Epithelial cell of esophagus (primary cell): ENCODE results near the gene GOLGA3.
"Not testable (repeated sequence)": the region's sequence is repeated elsewhere in the genome, so short reads cannot be mapped to it uniquely, and the experiment has no call there.

Source experiments
- DNase-seq: peaks from one replicate; pipeline ENCODE4 v3.0.0; 2010; ENCODE audit warnings: low read depth
- H3K4me3 ChIP-seq: 2 replicates; pipeline ENCODE4 v1.5.1; 2011; ENCODE audit warnings: mild to moderate bottlenecking, low read length, control low read depth
- TF ChIP-seq, protein P1 (sequence below): IDR thresholded peaks from 2 replicates; pipeline ENCODE4 v1.5.1; 2011; ENCODE audit warnings: low read depth, mild to moderate bottlenecking, low read length, control low read depth, inconsistent platforms; ENCODE audit not compliant: insufficient read depth; ENCODE audit errors: missing control alignments

GOLGA3 gene

DNA sequence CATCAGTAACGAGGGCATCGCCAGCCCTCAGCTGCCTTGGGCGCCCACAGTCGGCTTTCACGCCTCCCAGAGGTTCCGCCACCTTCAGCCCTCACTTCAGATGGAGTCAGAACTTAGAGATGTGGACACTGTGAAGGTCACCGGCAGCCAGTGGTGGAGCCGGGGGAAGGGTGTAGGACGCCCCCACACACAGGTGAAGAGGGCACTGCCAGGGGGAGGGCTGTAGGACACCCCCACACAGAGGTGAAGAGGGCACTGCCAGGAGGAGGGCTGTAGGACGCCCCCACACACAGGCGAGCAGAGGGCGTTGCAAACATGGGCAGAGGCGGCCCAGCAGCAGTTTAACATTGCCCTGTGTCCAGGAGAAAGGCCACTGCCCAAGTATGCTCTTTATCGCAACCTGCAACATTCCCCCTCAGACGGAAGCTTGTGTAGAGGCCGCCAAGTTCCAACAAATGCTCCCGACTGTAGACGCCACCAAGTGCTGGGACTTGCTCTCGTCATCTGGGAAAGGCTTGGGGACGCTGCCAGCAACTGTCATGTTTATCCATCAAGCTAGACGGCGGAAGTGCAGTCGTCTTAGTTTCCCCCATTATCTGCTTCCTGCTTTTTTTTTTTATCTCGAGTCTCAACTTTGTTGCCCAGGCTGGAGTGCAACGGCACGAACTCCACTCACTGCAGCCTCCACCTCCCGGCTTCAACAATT lies 62.1 kb downstream of the GOLGA3 start:
- TF ChIP-seq, protein P1, sequence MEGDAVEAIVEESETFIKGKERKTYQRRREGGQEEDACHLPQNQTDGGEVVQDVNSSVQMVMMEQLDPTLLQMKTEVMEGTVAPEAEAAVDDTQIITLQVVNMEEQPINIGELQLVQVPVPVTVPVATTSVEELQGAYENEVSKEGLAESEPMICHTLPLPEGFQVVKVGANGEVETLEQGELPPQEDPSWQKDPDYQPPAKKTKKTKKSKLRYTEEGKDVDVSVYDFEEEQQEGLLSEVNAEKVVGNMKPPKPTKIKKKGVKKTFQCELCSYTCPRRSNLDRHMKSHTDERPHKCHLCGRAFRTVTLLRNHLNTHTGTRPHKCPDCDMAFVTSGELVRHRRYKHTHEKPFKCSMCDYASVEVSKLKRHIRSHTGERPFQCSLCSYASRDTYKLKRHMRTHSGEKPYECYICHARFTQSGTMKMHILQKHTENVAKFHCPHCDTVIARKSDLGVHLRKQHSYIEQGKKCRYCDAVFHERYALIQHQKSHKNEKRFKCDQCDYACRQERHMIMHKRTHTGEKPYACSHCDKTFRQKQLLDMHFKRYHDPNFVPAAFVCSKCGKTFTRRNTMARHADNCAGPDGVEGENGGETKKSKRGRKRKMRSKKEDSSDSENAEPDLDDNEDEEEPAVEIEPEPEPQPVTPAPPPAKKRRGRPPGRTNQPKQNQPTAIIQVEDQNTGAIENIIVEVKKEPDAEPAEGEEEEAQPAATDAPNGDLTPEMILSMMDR = no peak
- H3K4me3 ChIP-seq = no peak overlapping the region
- no peak for DNase-seq

DNA sequence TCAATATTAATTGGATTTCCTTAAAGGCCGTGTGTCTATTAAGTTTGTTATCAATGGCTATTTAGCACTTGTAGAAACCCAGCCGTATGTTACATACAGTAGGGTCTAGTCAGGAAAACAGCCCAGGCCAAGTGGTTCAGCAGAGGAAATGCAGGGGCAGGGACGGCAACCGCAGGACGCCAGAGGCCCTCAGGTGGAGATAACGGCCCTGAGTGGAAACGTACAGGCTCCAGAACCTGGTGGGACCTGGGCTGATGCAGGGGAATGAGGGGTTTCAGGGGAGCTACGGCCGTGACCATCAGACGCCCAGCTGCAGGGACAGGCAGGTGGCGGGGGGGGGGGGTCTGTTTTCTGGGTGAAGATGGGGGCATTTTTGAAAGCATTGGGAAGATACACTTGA lies 63.3 kb downstream of the GOLGA3 start:
- TF ChIP-seq, protein P1 = no peak
- no peak overlapping the region for H3K4me3 ChIP-seq
- no peak for DNase-seq

DNA sequence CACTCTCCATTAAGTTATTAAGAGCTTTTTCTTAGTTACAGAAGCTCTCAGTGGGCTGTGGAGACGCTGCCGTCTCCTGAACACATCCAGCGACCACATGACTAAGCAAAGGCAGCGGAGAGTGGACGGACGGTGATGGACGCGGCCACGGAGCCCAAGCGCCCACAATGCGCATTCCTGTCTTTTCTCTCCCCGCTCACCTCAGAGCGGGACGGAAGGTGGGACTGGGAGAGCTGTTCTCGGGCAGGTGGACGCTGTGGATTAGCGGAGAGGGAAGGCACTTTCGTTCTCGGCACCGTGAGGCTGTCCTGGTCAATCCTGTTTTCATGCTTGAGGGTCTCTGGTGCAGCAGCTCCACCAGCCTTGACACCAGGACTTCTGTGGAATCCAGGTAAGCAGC lies 64.4 kb downstream of the GOLGA3 start:
- no peak for DNase-seq
- TF ChIP-seq, protein P1 = no peak
- H3K4me3 ChIP-seq = no peak overlapping the region

DNA sequence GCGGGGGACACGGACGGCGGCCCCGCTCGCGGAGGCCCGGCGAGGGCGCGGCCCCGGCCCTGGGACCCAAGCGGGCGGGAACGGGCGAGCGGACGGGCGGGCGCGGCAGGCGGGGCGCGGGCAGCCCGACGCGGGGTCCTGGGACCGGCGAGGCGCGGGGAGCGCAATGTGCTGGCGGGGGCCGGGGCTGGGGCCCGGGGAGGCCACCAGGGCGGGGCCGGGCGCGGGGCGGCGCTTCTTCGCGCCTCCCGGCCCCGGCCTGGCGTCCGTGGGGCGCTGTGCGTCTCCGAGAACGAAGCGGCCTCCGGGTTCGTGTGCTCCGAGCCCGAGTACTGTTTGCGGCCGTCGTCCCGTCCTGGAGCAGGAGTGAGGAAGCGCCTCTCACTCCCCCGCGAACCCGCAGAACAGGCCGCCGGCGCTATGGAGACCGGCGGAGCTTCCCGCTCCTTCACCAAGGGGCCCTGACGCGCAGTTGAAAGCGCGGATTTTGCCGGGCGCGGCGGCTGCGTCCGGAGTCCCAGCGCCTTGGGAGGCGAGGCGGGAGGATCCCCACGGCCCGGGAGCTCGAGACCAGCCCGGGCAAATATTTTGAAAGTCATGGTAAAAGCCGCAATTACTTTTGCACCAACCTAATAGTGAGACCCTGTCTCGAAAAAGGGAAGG lies 66.6 kb downstream of the GOLGA3 start:
- peak overlapping the region; percentile 67 for H3K4me3 ChIP-seq
- TF ChIP-seq, protein P1 = peak; percentile 18
- peak; percentile 92 for DNase-seq

DNA sequence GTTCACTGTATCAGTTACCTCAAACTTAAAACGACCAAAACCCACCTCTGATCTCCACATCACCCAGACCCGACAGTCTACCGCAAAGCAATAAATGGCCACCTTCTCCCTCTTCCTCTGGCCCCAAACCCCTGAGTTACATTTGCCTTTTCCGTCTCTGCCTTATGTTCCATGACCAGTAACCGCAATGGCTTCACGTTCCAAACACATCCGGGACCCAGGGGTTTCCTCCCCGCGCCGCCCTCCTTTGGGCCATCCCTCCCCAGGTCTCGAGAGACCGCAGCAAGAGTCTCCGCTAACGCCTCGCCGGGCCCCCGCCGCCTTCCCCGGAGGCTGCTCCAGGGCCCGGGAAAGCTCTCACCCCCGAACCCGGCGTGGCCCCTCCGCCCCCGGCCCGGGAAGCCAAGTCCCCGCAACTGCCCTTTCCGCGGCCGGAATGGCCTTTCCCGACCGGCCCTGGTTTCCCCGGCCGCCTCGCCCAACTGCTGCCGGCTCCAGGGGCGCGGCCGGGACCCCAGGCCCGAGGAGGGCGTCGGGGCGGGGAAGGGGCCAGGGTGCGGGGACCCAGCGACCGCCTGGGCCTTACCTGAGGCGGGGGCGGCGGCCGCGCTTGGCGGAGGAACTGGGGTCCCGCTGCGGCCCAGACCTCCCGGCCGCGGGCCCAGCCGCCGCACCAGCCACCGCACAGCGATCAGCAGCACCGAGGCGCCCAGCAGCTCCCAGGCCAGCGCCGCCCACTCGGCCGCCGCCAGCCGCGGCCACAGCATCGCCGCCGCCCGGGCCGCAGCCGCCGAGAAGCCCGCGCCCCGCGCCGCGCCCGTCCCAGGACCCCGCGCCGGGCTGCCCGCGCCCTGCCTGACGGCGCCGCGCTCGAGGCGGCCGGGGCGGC lies 67.4 kb downstream of the GOLGA3 start, which contains the start of gene ANKLE2:
ANKLE2 (minus strand) TSS at position 801 of the 889 bp plus-strand sequence; CDS start at position 767, 34 bp downstream.
- peak; percentile 69 for DNase-seq
- H3K4me3 ChIP-seq = peak within 1 kb of the TSS; percentile 83
- TF ChIP-seq, protein P1 = no peak

DNA sequence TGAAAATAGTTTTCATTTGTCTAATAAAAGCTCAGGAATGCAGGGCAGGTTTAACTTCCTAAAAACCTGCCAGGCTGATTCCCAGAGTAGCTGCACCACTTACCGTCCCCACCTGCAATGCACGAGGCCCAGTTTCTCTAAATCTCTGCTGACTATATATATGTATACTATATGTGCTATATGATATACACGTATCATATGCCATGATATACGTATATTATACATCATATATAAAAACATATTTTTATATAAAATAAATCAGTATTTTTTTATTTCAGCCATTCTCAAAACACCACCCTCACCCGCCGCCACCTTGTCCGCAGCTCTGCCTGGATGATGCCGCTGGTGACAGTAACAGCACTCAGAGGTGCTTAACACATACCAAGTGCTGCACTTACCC lies 69.3 kb downstream of the GOLGA3 start:
- H3K4me3 ChIP-seq = no peak overlapping the region
- DNase-seq = no peak

DNA sequence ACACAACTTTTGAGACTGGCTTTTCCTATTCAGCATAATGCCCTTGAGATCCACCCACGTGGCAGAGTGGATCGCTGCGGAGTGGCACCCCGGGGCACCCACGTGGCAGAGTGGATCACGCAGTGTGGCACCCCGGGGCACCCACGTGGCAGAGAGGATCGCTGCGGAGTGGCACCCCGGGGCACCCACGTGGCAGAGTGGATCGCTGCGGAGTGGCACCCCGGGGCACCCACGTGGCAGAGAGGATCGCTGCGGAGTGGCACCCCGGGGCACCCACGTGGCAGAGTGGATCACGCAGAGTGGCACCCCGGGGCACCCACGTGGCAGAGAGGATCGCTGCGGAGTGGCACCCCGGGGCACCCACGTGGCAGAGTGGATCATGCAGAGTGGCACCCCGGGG lies 69.8 kb downstream of the GOLGA3 start:
- H3K4me3 ChIP-seq, DNase-seq: not testable (repeated sequence)

More for the DNA sequence above, 69.3 kb downstream of the GOLGA3 start:
- TF ChIP-seq, protein P1 = no peak
